ENCODE measurements around the gene ZSCAN23.
A peak's percentile ranks its signal among the peaks of the same experiment; 100 is the strongest.
"Not testable (repeated sequence)": the region's sequence is repeated elsewhere in the genome, so short reads cannot be mapped to it uniquely, and the experiment has no call there.

ZSCAN23 gene

DNA sequence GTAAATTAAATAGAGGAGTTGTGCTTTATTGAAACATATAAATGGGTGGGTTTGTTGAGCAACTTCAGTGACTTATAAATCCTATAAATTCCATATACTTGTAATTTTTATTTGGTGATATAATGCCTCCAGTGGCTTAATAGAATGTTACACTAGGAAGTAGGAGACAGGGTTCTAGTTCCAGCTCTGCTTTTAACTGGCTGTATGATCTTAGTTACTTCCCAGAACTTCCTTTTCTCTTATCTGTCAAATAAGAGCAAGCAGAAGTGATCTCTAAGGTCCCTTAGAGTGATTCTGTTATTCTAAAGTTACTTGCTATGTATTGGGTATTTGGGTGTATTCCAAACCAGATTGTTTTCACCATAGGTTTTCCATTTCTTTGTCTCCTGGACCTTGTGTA is 10.2 kb downstream of the ZSCAN23 start:
- no peak for DNase-seq

DNA sequence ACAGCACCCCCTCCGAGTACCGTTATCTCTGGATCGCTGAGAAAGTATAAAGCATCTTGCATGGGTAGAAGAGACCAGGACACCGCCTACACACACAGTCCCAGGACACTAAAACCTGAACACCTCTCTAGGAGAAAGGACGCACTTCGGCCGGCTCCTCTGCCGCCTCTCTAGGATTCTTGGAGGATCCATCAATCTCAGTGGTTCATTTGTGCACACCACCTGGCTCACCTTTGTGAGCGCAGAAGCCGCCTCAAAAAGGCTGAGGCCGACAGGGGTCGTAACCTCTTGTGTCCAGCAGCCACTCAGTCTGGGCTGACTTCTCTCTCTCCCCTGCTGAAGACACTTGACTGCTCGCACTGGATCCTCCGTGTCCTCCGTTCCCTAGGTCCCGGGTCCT is 13.5 kb downstream of the ZSCAN23 start:
- no peak for DNase-seq

DNA sequence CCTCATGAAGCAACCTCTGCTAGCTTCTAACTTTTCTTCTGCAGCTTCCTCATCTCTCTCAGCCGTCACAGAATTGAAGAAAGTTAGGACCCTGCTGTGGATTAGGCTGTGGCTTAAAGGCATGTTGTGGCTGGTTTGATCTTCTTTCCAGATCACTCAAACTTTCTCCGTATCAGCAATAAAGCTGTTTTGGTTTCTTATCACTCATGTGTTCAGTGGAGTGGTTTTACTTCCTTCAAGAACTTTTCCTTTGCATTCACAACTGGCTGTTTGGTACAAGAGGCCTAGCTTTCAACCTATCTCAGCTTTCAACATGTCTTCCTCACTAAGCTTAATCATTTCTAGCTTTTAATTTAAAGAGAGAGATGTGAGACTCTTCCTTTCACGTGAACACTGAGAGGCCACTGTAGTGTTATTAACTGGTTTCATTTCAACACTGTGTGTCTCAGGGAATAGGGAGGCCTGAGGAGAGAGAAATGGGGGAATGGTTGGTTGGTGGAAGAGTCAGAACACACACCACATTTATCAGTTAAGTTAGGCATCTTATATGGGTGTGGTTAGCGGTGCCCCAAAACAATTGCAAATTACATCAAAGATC is 17.2 kb downstream of the ZSCAN23 start:
- DNase-seq = no peak

DNA sequence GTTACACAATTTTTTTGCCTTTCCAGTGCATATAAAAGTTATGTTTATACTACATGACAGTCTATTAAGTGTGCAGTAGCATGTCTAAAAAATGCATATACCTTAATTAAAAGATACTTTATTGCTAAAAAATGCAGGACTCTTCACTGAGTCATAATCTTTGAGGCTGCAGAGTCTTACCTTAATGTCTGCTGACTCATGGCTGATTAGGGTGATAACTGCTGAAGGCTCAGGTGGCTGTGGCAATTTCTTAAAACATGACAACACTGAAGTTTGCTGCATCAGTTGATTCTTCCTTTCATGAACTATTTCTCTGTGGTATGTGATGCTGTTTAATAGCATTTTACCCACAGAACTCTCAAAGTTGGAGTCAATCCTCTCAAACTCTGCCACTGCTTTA is 19.1 kb downstream of the ZSCAN23 start:
- DNase-seq = no peak

DNA sequence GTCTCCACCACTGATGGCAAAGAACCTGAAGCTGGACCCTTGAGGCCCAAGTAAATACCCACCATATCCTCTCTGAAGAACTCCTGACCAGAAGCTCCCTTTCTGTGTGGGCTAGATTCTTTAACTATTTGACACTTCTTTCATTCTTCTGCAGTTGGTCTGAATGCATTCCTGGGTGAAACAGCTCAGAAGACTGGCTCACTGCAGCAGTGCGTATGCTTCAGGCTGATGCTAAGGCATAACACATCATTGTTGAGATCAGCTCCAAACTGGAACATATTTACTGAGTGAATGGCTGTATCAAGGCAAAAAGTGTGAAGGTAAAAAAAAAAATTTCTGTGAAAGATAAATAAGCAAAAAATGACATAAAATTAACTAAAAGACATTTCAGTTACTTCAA is 19.7 kb downstream of the ZSCAN23 start:
- DNase-seq = no peak

DNA sequence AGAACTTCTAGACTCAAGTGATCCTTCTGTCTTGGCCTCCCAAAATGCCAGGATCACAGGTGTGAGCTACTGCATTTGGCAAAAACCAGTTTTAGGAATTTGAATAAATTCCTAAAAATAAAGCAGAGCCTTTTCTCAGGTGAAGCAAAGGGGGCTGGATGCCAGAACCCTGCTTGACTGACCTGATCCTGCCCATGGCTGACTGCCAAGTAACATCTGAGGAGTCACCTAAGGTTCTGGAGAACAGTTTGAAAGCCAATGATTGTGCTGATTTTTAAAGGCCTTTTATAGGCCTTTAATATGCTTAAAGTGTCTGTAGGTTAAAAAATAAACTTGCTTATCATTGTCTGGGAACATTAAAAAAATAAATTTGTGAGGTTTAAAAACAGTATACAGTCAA is 29.6 kb downstream of the ZSCAN23 start:
- DNase-seq = no peak

DNA sequence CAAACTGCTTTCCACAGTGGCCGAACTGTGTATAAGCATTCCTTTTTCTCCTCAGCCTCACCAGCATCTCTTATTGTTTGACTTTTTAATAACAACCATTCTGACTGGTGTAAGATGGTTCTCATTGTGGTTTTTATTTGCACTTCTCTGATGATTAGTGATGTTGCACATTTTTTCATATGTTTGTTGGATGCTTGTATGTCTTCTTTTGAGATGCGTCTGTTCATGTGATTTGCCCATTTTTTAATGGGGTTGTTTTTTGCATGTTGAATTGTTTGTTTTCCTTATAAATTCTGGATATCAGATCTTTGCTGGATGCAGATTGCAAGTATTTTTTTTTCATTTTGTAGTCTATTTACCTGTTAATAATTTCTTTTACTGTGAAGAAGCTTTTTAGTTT is 32.5 kb downstream of the ZSCAN23 start:
- no peak for DNase-seq

DNA sequence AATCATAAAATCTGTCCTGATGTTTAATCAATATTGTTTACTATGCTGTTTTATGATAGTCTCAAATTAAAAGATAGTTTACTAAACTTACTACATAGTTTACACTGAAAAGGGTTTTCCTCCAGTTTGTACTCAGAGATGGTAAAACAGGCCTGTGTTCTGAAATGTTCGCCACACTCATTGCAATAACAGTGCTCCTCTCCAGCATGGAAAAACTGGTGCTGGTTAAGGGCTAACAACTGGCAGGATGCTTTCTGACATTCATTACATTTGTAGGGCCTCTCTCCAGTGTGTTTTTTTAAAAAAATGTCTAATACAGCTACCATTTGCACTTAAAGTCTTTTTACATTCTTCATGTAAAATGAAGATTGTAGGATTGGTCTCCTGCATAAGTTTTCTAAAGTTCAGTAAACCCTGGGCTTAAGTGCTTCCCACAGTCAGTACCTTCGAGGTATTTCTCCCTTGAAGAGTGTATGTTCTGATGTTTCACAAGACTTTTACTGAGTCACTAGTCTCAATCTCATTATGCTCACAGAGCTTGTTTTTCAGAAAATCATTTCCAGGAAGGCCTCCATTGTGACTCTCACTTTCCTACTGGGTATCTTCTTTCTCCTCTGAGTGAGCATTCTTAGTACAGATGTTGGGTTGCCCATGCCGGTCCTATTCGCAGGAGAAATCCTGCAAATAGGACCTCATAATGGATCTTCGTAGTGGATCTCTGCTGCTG is 35.1 kb downstream of the ZSCAN23 start:
- DNase-seq = no peak

DNA sequence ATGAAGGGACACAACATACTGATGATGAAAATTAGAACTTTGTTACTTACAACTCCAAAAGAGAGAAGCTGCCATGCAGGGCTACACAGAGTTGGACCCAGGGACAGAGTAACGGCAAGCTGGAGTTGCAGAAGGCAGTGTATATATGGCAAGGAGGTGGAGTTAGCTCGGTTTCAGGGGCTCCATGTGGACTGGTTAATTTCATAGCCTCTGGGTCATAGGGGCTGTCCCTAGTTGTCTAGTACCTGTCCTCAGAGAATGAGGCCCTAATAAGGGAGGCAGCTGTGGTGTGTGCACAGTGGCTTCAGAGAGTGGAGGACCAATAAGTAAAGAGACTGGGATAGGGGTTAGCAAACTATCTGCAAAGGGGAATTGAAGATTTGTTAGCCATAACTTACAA is 35.9 kb downstream of the ZSCAN23 start:
- DNase-seq = no peak

DNA sequence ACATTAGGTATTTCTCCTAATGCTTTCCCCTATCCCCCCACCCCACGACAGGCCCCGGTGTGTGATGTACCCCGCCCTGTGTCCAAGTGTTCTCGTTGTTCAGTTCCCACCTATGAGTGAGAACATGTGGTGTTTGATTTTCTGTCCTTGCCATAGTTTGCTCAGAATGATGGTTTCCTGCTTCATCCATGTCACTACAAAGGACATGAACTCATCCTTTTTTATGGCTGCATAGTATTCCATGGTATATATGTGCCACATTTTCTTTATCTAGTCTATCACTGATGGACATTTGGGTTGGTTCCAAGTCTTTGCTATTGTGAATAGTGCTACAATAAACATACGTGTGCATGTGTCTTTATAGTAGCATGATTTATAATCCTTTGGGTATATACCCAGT is 39.4 kb downstream of the ZSCAN23 start:
- not testable (repeated sequence) for DNase-seq

DNA sequence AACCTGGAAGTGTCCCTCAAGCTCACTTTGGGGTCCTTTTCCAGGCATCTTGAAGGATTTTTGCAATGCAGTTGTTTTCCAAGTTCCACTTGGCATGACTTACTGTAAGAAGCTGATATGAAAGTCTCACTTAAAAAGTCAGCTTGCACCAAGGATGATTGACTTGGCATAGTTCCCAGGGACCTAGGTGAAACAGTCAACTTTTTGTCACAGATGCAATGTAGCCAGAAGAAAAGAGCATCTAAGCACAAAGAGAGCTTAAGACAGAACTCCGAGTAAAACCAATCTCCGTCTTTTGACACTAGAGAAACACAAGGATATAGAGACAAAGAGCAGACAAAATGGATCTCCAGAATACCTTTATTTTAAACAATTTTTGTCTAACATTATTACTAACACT is 41.1 kb downstream of the ZSCAN23 start:
- DNase-seq = no peak

DNA sequence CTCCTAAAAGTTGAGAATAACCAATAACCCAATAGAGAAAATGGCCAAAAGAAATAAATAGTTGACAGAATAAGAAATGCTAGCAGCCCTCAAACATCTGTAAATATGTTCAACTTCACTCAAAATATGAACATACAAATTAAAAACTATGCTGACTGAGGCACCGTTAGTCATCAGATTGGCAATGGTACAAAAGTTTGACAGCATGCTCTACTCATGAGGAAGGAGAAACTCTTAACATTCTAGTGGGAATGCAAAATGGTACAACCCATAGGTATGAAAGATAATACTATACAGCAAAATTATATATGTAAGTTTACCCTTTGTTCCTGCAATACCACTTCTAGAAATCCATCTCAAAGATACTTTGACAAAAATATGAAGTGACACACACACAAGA is 42.1 kb downstream of the ZSCAN23 start:
- DNase-seq = no peak

DNA sequence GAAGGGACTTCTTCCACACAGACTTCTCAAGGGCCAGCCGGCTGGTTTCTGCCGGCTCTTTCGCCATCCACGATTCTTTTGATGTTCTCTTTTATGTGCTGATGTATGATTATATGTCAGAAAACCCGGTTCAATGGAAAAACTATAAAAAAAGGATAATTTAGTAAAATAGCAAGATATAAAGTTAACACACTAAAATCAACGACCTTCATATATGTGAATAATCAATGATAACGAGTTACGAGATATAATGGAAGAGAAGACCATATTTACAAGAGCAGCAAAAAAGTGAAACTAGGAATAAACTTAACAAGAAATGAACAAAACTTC is 43.2 kb downstream of the ZSCAN23 start:
- no peak for DNase-seq

DNA sequence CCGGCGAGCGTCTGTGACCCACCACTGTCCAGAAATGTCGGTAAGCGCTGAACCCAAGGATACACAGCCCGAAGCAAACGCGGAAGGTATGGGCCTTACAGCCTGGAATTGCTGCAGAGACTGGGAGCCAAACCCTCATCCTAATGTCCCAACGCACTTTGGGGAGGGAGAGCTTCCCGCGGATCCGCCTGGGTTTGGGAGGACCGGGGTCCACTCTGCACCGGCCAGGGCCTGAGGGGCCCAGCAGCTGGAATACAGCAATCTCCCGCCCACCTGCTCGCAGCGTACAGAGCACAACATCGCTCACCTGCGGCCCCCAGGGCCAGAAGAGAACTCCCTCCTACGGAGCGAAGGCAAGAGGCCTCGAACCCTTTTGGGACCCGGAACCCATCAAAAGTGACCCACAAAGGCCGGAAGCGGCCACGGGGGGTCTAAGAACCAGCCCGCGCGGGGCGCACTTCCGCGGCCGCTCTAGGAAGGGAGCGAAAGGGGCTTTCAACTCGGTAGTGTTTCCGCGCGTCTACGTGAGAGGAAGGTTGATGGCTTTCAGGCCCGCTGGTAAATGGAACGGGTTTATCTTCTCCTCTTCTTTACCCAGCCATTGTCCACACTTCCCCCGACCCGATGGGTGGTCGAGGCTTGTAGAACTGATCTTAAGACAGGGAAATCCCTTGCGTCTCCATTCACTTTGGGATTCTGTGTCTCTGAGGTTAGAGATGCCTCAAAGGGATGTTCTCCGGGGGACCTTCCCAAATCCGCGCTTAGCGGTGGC is 43.8 kb downstream of the ZSCAN23 start, which contains the start of gene ZSCAN12:
TSS of gene ZSCAN12 (minus strand) at position 398 of the 772 bp plus-strand sequence. CDS start 1,342 bp downstream, outside the sequence.
- DNase-seq = peak; percentile 65

DNA sequence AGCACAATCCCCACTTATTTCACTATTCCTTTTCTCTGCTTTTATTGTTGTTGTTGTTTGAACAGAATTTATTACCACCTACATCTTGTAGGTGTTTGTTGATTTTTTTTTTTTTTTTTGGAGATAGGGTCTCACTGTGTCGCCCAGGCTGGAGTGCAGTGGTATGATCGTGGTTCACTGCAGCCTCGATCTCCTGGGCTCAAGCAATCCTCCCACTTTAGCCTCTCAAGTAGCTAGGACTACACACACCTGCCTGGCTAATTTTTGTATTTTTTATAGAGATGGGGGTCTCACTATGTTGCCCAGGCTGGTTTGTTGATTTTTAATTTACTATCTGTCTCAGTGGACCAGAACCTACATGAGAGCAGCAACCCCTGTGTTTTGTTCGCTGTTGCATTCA is 47.4 kb downstream of the ZSCAN23 start:
- no peak for DNase-seq

DNA sequence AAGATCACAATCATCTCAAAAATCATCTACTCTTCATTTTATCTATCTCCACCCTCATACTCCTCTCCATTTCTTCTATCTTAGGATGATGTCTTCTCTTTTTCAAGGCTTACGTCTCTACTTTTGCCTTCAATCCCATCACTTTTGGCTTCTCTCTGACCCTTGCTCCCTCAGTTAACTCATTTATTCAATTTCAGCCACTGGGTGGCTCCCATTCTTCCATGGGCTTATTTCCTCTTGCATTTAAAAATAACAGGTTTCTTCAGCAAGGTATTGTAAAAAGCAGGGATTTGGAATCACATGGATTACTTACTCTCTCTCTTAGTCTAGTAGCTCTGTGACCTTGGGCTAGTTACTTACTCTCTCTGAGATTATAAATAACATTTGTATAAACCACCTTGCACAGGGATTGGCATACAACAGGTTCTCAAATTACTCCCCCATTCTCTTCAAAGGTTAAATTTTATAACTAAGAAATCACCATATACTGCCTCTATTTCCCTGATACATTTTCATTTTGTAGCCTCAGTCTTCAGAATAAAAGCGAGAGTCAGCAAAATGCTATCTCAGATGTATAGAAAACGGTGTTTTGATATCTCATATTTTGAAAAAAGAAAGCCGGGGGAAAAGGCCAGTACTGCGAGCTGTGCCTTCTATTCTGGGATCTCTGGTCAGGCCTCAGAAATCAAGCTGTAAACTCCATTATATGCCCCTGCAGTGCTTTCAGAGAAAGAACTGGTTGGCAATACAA is 49.2 kb downstream of the ZSCAN23 start:
- DNase-seq = no peak

DNA sequence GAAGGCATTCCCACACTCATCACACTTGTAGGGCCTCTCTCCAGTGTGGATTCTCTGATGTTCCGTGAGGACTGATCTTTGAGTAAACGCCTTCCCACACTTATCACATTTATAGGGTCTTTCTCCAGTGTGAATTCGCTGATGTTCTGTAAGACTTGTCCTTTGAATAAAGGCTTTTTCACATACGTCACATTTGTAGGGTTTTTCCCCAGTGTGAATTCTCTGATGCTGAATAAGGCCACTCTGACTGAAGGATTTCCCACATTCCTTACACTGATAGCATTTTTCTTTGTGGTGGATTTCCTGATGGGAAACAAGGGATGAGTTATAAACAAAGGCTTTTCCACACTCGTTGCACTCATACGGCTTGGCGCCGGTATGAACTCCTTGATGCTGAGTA is 52.6 kb downstream of the ZSCAN23 start:
- no peak for DNase-seq

DNA sequence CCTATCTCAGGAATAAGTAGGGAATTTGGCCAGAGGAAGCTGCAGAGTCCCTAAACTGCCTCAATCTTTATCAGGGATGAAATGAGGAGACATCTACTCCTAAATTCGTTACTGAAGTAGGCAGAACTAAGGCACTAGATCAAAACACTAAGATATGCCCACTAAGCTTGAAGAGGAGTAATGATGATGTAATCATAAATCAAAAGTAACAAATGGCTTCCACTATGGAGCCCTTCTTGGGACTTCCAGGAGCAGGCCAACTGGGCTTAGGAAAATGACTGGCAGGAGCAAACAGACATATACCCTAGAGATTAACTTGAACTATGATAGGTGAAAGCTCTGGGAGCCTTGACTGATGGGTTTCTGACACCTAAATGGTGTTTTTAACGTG is 59.2 kb downstream of the ZSCAN23 start:
- no peak for DNase-seq

DNA sequence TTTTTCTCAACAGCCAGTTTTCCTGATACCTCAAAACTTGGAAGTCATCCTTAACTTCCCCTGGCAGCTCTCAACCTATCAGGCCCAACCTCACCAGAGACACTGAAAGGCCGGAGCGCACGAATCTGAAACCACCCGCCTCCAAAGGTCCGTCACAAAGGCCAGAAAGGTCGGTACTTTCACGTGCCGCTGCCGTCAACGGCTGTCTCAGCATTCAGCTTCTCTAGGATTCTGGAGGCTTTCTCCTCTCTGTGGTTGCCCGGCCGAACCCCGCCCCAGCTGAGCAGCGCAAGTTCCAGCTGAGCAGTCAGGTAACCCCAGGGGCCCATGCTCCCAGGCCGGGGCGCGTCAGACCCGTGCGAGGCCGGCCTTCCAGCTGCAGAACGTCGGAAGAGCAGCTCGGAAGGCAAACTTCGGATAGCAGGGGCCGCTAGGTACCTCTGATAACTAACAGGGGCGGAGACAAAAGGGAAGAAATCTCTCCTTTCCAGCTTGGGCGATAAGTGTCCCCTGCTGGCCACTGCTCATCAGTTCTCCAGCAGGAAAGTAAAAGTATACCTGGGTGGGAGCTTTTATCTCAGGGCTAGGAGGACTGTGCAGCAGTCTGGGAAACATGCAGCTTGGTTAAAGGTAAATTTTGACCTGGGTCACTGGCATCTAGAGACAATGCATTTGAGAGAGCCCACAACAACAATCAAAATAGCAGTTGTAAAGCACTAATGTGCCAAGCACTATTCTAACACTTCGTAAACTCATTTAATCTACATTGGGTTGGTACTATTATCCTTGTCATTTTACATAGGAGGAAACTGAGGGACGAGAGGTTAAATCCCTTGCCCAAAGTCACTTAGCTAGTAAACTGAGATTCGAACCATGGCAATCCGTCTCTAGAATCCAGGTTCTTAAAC is 59.8 kb downstream of the ZSCAN23 start:
- DNase-seq = peak; percentile 44
